Endometrium (tissue), 2 donors: ENCODE results near the gene FSIP1.

ENCODE experiments used
- FAIRE-seq: peaks from 2 replicates; lab custom pipeline; 2012; peaks lifted over from hg19 to GRCh38; lab: Jason Lieb, UNC
- donor health status: control.
- donor health status: control.

FSIP1 gene

GRCh38 chr15:39618063-39618823, 164.4 kb downstream of the FSIP1 start:
- no peak for FAIRE-seq

- no peak for FAIRE-seq
Measured at GRCh38 chr15:39616731-39617455, 165.7 kb downstream of the FSIP1 start.

DNA sequence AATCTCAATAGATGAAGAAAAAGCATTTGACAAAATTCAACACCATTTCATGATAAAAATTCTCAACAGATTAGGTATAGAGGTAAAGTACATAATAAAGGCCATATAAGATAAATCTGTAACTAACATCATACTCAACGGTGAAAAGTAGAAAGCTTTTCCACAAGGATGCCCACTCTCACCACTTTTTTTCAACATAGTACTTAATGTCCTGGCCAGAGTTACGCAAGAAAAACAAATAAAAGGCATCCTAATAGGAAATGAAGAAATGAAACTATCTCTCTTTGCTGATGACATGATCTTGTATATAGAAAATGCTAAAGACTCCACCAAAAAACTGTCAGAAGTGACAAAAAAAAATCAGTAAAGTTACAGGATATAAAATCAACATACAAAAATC, 168.8 kb downstream of the FSIP1 start:
- FAIRE-seq: no peak

- no peak for FAIRE-seq
Measured at GRCh38 chr15:39613271-39613670, 169.4 kb downstream of the FSIP1 start.

DNA sequence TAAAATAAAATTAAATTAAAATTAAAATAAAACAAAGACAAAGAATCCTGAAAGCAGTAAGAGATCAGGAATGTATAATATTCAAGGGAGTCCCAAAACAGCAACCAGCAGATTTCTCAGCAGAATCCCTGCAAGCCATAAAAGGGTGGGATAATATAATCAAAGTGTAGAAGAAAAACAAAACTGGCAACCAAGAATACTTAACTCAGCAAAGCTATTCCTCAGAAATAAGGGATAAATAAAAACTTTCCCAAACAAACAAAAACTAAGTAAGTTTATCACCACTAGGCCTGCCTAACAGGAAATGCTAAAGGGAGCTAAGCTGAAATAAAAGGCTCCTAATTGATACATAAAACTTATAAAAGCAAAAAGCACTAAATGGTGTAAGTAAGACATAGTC, 172.0 kb downstream of the FSIP1 start:
- no peak for FAIRE-seq

GRCh38 chr15:39609166-39609916, 173.3 kb downstream of the FSIP1 start:
- no peak for FAIRE-seq

DNA sequence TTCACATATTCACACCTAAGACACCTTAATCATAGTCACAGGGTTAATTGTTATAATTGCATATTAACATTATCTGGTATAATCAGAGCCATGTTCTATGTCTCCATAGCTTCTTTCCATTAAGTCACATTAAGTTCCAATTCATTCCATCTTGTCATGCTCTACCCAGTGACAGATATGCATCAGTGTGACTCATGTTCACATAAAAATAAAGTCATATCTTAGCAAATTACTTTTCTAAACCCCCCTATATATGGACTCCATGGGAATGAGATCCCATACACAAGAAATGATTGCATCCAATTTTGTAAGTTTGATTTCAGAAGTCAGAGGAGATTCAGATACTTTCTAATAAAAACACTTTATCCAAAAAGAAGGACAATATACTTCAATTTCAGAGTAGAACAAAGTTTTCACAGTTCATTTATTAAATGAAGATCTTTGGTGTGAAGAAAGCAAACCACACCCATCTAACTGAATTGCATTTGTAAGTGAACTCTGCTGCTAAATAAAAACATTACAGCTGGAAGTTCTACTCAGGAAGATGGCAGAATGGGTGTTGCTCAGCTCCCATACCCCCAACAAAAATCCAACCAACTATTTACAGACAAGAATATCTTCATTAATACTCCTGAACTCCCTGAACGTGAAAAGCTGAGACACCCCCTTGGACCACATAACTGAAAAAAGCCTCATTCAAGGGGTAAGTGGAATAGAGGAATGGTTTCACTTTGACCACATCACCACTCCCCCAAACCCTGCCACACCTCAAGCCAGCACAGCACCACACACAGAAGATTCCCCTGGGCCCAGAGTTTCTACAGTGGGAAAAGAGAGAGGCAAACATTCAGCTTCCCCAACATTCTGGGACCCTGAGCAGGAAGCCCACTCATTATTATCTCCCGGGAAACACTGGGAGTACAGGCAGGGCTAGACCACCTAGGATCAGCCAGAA, 174.2 kb downstream of the FSIP1 start:
- FAIRE-seq: no peak

DNA sequence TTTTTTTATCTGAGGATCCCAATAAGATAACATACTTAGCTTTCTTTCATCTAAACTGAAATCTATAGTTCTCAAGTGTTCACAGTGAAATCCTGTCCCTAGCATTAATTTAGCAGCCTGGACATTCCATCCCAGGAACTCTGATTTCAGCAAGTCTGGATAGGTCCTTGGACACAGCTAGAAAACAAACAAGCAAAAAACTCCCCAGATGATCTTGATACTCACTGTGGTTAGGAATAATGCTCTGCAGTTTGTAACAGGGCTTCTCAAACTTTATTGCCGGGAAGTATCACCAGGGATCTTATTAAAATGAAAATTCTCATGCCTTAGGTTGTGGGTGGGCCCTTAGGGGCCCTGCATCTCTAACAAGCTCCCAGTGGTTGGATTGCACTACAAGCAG, 177.5 kb downstream of the FSIP1 start:
- FAIRE-seq: no peak

DNA sequence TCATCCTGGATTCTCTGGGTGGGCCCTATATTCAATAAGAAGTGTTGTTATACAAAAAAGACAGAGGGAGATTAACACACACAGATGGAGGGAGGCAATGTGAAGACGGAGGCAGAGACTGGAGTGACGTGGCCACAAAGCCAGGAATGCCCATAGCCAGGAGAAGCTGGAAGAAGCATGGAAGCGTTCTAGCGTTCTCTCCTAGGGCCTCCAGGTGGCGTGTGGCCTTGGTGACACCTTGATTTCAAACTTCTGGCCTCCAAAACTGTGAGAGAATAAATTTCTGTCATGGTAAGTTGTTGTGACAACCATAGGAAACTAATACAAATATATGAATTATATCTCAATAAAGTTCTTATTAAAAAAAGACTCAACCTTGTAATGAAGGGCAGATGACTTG, 180.5 kb downstream of the FSIP1 start:
- no peak for FAIRE-seq

GRCh38 chr15:39599871-39600270, 182.8 kb downstream of the FSIP1 start:
- no peak for FAIRE-seq

DNA sequence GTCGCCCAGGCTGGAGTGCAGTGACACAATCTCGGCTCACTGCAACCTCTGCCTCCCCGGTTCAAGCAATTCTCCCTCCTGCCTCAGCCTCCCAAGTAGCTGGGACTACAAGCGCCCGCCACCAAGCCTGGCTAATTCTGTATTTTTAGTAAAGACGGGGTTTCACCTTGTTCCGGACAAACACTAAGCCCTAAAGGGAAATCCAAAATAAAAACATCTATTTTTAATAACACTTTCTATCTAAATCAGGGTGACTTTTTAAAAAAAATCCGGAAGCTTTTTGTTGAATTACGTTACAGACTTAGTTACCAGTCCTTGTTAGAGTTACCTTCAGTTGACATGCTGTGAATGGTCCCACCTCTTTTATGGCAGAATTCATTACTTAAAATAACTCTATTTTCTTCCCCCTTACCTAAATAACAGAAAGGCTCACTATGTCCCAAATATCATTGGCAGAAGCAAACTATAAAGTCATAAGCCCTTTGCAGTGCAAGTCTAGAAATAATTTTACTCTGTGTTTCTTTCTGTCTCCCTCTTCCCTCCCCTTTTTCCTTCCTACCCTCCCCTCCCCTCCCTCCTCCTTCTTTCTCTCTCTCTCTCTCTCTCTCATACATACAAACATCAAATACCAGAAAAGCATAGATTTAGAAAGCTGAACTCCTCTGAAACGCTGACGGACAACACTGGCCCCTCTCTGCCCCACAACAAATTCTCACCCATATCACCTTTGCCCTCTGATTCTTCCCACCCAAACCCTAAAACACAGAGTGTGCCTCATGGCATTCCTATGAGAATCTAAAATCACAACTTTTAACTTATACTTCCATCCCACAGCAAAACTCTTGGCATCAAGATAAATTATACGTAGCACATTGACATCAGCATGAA, 183.4 kb downstream of the FSIP1 start:
- FAIRE-seq: no peak

DNA sequence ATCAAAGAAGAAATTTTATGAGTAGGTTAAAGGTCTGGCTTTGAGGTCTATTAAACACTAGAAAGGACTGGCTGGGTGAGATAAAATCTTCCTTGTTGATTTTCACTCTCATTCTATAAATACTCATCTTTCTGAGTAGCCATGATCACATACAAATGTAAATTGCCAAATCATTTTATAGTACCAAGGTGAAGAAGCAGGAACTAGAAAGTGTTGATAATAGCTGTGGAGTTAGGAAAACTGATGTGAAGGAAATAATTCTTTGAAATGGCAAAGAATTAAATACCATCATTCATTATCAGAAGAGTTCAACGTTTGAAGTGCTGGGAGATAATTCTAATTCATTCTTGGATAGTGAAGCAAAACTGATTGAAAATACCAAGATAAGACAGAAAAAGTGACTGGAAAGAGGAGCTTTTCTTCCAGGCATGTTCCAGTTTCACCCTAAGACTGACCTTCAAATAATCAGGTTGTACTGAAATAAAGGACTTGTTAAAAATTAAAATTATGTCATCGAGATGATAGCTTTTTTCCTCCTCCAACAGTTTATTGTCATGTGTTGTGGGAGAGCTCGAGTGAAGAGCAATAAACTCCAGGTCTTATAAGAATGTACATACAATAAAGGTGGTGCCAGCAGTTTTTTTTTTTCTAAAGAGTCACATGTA, 184.3 kb downstream of the FSIP1 start:
- no peak for FAIRE-seq

- FAIRE-seq: peak; percentile 54
Measured at GRCh38 chr15:39597751-39598185, 184.9 kb downstream of the FSIP1 start.

GRCh38 chr15:39597336-39597735, 185.3 kb downstream of the FSIP1 start:
- FAIRE-seq: no peak

DNA sequence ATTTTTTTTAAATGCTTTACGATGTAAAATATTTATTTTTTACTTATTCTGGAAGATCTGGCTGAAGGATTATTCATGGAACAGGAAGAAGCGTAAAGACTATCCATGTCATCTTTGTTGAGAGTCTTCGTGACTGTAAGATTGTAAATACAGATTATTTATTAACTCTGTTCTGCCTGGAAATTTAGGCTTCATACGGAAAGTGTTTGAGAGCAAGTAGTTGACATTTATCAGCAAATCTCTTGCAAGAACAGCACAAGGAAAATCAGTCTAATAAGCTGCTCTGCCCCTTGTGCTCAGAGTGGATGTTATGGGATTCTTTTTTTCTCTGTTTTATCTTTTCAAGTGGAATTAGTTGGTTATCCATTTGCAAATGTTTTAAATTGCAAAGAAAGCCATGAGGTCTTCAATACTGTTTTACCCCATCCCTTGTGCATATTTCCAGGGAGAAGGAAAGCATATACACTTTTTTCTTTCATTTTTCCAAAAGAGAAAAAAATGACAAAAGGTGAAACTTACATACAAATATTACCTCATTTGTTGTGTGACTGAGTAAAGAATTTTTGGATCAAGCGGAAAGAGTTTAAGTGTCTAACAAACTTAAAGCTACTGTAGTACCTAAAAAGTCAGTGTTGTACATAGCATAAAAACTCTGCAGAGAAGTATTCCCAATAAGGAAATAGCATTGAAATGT, 186.1 kb downstream of the FSIP1 start:
- no peak for FAIRE-seq

DNA sequence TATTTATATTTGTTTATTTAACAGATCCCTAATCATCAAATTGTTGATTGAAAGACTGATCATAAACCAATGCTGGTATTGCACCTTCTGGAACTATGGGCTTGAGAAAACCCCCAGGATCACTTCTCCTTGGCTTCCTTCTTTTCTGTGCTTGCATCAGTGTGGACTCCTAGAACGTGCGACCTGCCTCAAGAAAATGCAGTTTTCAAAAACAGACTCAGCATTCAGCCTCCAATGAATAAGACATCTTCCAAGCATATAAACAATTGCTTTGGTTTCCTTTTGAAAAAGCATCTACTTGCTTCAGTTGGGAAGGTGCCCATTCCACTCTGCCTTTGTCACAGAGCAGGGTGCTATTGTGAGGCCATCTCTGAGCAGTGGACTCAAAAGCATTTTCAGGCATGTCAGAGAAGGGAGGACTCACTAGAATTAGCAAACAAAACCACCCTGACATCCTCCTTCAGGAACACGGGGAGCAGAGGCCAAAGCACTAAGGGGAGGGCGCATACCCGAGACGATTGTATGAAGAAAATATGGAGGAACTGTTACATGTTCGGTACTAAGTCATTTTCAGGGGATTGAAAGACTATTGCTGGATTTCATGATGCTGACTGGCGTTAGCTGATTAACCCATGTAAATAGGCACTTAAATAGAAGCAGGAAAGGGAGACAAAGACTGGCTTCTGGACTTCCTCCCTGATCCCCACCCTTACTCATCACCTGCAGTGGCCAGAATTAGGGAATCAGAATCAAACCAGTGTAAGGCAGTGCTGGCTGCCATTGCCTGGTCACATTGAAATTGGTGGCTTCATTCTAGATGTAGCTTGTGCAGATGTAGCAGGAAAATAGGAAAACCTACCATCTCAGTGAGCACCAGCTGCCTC, 187.1 kb downstream of the FSIP1 start:
- FAIRE-seq: no peak

GRCh38 chr15:39594446-39595337, 187.9 kb downstream of the FSIP1 start:
- no peak for FAIRE-seq
